C4-2B (cell line): Measurements from ENCODE around the gene BRD1.

Experiments
- CTCF ChIP-seq: fragments of 450-650 bp; conservative IDR thresholded peaks from 2 replicates; pipeline ENCODE4 v1.5.1; 2017; ENCODE audit warnings: mild to moderate bottlenecking
- ZFX ChIP-seq: fragments of 450-650 bp; IDR thresholded peaks from 2 replicates; pipeline ENCODE4 v1.6.1; 2017

- TF ChIP-seq CTCF (no peak), ZFX (no peak)
These were observed 54.1 kb downstream of the BRD1 start for GRCh38 chr22:49773531-49773930.
